HG02571 (cell line): ENCODE data around the gene SDR9C7.
"Not testable (repeated sequence)": the region's sequence is repeated elsewhere in the genome, so short reads cannot be mapped to it uniquely, and the experiment has no call there.

ENCODE experiments used
- ATAC-seq: cut with Tn5 transposase; IDR thresholded peaks from one replicate; pipeline ENCODE4 v1.9.1; 2021; ENCODE audit warnings: mild to moderate bottlenecking, moderate library complexity; ENCODE audit not compliant: unreplicated experiment

The SDR9C7 gene

GRCh38 chr12:56954057-56954957 is 20.1 kb upstream of the SDR9C7 start:
- no peak for ATAC-seq

GRCh38 chr12:56953314-56953713 is 19.1 kb upstream of the SDR9C7 start:
- ATAC-seq, result no peak

GRCh38 chr12:56951582-56952339 is 17.6 kb upstream of the SDR9C7 start:
- no peak for ATAC-seq

- ATAC-seq, result no peak
Measured at GRCh38 chr12:56948881-56949280, 14.7 kb upstream of the SDR9C7 start.

GRCh38 chr12:56948457-56948777 is 14.2 kb upstream of the SDR9C7 start:
- no peak for ATAC-seq

- no peak for ATAC-seq
Measured at GRCh38 chr12:56947633-56948456, 13.6 kb upstream of the SDR9C7 start.

GRCh38 chr12:56943878-56944277 is 9.7 kb upstream of the SDR9C7 start:
- no peak for ATAC-seq

- not testable (repeated sequence) for ATAC-seq
Measured at GRCh38 chr12:56943374-56943773, 9.2 kb upstream of the SDR9C7 start.

- no peak for ATAC-seq
Measured at GRCh38 chr12:56941299-56942017, 7.2 kb upstream of the SDR9C7 start.

GRCh38 chr12:56940942-56941298 is 6.7 kb upstream of the SDR9C7 start:
- not testable (repeated sequence) for ATAC-seq

- no peak for ATAC-seq
Measured at GRCh38 chr12:56935752-56936151, 1.5 kb upstream of the SDR9C7 start.

GRCh38 chr12:56935157-56935556 is 949 bp upstream of the SDR9C7 start:
- ATAC-seq, result no peak

- no peak for ATAC-seq
Measured at GRCh38 chr12:56932867-56933266, 1.3 kb downstream of the SDR9C7 start.

GRCh38 chr12:56932146-56932545 is 2.1 kb downstream of the SDR9C7 start:
- ATAC-seq, result no peak

GRCh38 chr12:56931474-56931978 is 2.7 kb downstream of the SDR9C7 start:
- no peak for ATAC-seq

- ATAC-seq, result no peak
Measured at GRCh38 chr12:56930241-56930640, 4.0 kb downstream of the SDR9C7 start.

- no peak for ATAC-seq
Measured at GRCh38 chr12:56929780-56930179, 4.4 kb downstream of the SDR9C7 start.

GRCh38 chr12:56928262-56928661 is 5.9 kb downstream of the SDR9C7 start:
- ATAC-seq, result no peak

GRCh38 chr12:56927281-56927680 is 6.9 kb downstream of the SDR9C7 start:
- no peak for ATAC-seq

- no peak for ATAC-seq
Measured at GRCh38 chr12:56922031-56922430, 12.2 kb downstream of the SDR9C7 start.

- ATAC-seq, result no peak
Measured at GRCh38 chr12:56921346-56921745, 12.9 kb downstream of the SDR9C7 start.
